Smooth muscle cell (in vitro differentiated cells): Measurements from ENCODE around the gene TM9SF4. TPM values are rescaled to one million over a fixed set of nuclear protein-coding genes. Genes with fewer than 3 reads are reported as not detected.

Source experiments
- DNase-seq: peaks from one replicate; lab custom pipeline; 2025; ENCODE audit not compliant: unreplicated experiment; lab: John Stamatoyannopoulos, UW
- H2AFZ ChIP-seq: fragments of 200-600 bp; sonication (generic); 2 replicates; pipeline ENCODE4 v1.6.0; 2016; ENCODE audit warnings: antibody characterized with exemption, low read depth, mild to moderate bottlenecking
- H3F3A ChIP-seq: fragments of 200-600 bp; sonication (generic); 2 replicates; pipeline ENCODE4 v1.6.0; 2017; ENCODE audit warnings: antibody characterized with exemption, low read depth
- H3K27ac ChIP-seq: fragments of 200-600 bp; sonication (generic); 2 replicates; pipeline ENCODE4 v1.5.1; 2016; ENCODE audit warnings: low read depth, mild to moderate bottlenecking
- H3K27me3 ChIP-seq: fragments of 200-600 bp; sonication (generic); 2 replicates; pipeline ENCODE4 v1.6.1; 2016; ENCODE audit warnings: low read depth, mild to moderate bottlenecking
- H3K36me3 ChIP-seq: fragments of 200-600 bp; sonication (generic); 2 replicates; pipeline ENCODE4 v1.5.1; 2016; ENCODE audit warnings: low read depth
- H3K4me1 ChIP-seq: fragments of 200-600 bp; sonication (generic); 2 replicates; pipeline ENCODE4 v1.5.1; 2016; ENCODE audit warnings: low read depth
- H3K4me2 ChIP-seq: fragments of 200-600 bp; sonication (generic); 2 replicates; pipeline ENCODE4 v1.6.0; 2016; ENCODE audit warnings: mild to moderate bottlenecking
- H3K4me3 ChIP-seq: fragments of 200-600 bp; sonication (generic); 2 replicates; pipeline ENCODE4 v1.5.1; 2016; ENCODE audit warnings: mild to moderate bottlenecking
- H3K79me2 ChIP-seq: fragments of 200-600 bp; sonication (generic); 2 replicates; pipeline ENCODE4 v1.6.0; 2016; ENCODE audit warnings: low read depth, mild to moderate bottlenecking
- H3K9ac ChIP-seq: fragments of 200-600 bp; sonication (generic); 2 replicates; pipeline ENCODE4 v1.6.0; 2016; ENCODE audit warnings: low read depth
- H3K9me3 ChIP-seq: fragments of 200-600 bp; sonication (generic); replicated peaks from 2 replicates; pipeline ENCODE4 v1.5.1; 2016; ENCODE audit warnings: low read depth
- H4K20me1 ChIP-seq: fragments of 200-600 bp; sonication (generic); 2 replicates; pipeline ENCODE4 v1.6.0; 2016; ENCODE audit warnings: low read depth
- whole genome bisulfite sequencing: methylation state at CpG from one replicate; pipeline ENCODE4 v1.1.7; 2016; ENCODE audit warnings: low lambda C conversion rate; 5-methylcytosine and 5-hydroxymethylcytosine counted together
- polyA plus RNA-seq: library from polyadenylated mRNA; unstranded; fragments of >200 nt; fragmentation: Nextera tagmentation; extraction: Ambion mirVana; gene quantifications from 2 replicates; pipeline ENCODE4 v1.2.1, GENCODE V29; 2016
- total RNA-seq: library from RNA; depleted of rRNA; stranded (reverse); fragments of >200 nt; gene quantifications from 2 replicates; pipeline ENCODE4 v1.2.3, GENCODE V29; 2014
- TF ChIP-seq, protein P1 (sequence below): fragments of 200-600 bp; sonication (generic); IDR thresholded peaks from 2 replicates; pipeline ENCODE4 v1.5.1; 2017; ENCODE audit warnings: borderline replicate concordance, mild to moderate bottlenecking, antibody characterized with exemption; ENCODE audit not compliant: insufficient read depth, poor library complexity, severe bottlenecking

TM9SF4 gene
- total and polyA plus RNA-seq, 2 experiments from 2014 or later: 59.2 to 90.2 TPM

DNA sequence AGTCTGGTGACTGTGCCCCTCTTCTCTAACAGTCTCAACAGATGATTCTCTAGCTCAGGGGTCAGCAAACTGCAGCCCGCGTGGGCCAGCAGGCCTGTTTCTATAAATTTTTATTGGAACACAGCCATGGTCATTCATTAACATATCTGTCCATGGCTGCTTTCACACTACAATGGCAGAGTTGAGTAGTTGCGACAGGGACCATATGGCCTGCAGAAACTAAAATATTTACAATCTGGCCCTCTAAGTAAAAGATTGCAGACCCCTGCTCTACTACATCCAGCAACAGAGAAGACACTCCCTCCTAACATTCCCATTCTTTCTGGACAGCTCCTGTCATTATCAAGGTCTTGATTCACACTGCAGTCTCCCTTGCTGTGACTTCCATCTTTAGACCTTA, 52.8 kb downstream of the TM9SF4 start:
- Histone ChIP-seq H4K20me1 (no peaks in the 10 kb centered on the region), H3K79me2 (no peaks in the 10 kb centered on the region), H3K9ac (no peak overlapping the region), H3K36me3 (peaks cover 28% of the 10 kb centered on the region), H3F3A (no peaks in the 10 kb centered on the region), H3K9me3 (no peaks in the 10 kb centered on the region), H3K4me2 (no peak overlapping the region), H3K27ac (no peak overlapping the region), H2AFZ (no peak overlapping the region), H3K4me3 (no peak overlapping the region), H3K4me1 (no peaks in the 10 kb centered on the region), H3K27me3 (no peaks in the 10 kb centered on the region)
- no peak for DNase-seq
- WGBS: 82% methylated on average over 3 of the region's 3 CpGs
- TF ChIP-seq, protein P1, sequence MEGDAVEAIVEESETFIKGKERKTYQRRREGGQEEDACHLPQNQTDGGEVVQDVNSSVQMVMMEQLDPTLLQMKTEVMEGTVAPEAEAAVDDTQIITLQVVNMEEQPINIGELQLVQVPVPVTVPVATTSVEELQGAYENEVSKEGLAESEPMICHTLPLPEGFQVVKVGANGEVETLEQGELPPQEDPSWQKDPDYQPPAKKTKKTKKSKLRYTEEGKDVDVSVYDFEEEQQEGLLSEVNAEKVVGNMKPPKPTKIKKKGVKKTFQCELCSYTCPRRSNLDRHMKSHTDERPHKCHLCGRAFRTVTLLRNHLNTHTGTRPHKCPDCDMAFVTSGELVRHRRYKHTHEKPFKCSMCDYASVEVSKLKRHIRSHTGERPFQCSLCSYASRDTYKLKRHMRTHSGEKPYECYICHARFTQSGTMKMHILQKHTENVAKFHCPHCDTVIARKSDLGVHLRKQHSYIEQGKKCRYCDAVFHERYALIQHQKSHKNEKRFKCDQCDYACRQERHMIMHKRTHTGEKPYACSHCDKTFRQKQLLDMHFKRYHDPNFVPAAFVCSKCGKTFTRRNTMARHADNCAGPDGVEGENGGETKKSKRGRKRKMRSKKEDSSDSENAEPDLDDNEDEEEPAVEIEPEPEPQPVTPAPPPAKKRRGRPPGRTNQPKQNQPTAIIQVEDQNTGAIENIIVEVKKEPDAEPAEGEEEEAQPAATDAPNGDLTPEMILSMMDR: no peak

DNA sequence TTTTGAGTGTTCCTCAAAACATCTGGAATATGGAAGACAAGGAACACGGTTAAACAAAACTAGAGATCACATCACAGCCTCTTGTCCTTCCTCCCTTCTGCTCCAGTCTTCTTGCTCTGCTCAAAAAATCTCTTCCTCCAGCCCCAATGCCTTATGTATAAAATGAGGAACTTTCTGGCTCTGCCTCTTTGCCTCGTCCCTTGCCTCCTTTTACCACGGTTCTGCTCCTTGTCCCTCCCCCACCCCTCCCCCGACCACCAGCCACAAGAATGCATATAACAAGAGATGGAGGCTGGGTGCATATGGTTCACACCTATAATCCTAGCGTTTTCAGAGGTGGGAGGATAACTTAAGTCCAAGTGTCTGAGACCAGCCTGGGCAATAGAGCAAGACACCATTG, 54.4 kb downstream of the TM9SF4 start:
- Histone ChIP-seq H3K27ac (no peak overlapping the region), H2AFZ (no peak overlapping the region), H3K27me3 (no peaks in the 10 kb centered on the region), H3K4me2 (no peak overlapping the region), H3F3A (no peaks in the 10 kb centered on the region), H3K9me3 (no peaks in the 10 kb centered on the region), H3K4me1 (no peaks in the 10 kb centered on the region), H3K79me2 (no peaks in the 10 kb centered on the region), H3K9ac (no peak overlapping the region), H4K20me1 (no peaks in the 10 kb centered on the region), H3K4me3 (no peak overlapping the region), H3K36me3 (peaks cover 13% of the 10 kb centered on the region)
- no peak for DNase-seq
- 88% methylated on average over 5 of the region's 5 CpGs for WGBS
- TF ChIP-seq, protein P1: no peak

DNA sequence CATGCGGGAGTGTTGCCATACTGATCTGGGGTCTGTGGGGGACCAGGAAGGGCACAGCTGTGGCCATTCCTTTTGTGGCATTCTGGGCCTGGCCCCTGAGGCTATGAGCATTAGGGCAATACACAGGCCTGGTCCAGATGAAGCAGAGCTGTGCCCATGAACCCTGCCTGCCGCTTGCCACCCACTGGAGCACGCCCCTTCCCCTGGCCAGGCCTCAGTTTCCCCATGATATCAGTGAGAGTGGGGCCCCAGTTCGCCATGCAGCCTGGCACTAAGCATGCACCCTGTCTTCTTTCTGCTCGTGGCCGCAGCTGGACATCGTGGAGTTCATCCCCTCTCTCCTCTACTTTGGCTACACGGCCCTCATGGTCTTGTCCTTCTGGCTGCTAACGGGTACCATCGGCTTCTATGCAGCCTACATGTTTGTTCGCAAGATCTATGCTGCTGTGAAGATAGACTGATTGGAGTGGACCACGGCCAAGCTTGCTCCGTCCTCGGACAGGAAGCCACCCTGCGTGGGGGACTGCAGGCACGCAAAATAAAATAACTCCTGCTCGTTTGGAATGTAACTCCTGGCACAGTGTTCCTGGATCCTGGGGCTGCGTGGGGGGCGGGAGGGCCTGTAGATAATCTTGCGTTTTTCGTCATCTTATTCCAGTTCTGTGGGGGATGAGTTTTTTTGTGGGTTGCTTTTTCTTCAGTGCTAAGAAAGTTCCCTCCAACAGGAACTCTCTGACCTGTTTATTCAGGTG, 55.6 kb downstream of the TM9SF4 start:
- Histone ChIP-seq H4K20me1 (no peaks in the 10 kb centered on the region), H2AFZ (no peak overlapping the region), H3K9ac (no peak overlapping the region), H3K9me3 (no peaks in the 10 kb centered on the region), H3K4me2 (no peak overlapping the region), H3K36me3 (peaks cover 11% of the 10 kb centered on the region), H3K4me3 (no peak overlapping the region), H3K27ac (no peak overlapping the region), H3K79me2 (no peaks in the 10 kb centered on the region), H3F3A (no peaks in the 10 kb centered on the region), H3K4me1 (no peaks in the 10 kb centered on the region), H3K27me3 (no peaks in the 10 kb centered on the region)
- DNase-seq: no peak
- 97% methylated on average over 21 of the region's 21 CpGs for WGBS
- TF ChIP-seq, protein P1: no peak
